PC-3 (cell line): ENCODE results near the gene ZNF19.

ENCODE experiments used
- EZH2phosphoT487 ChIP-seq: fragments of 300-600 bp; sonication (generic); IDR thresholded peaks from 2 replicates; pipeline ENCODE4 v1.6.1; 2018; ENCODE audit warnings: mild to moderate bottlenecking, antibody characterized with exemption, low read length, borderline replicate concordance
- TF ChIP-seq, protein P1 (sequence below): fragments of 300-600 bp; sonication (generic); conservative IDR thresholded peaks from 2 replicates; pipeline ENCODE4 v1.5.1; 2017; ENCODE audit warnings: antibody characterized with exemption, low read depth, mild to moderate bottlenecking, low read length

DNA sequence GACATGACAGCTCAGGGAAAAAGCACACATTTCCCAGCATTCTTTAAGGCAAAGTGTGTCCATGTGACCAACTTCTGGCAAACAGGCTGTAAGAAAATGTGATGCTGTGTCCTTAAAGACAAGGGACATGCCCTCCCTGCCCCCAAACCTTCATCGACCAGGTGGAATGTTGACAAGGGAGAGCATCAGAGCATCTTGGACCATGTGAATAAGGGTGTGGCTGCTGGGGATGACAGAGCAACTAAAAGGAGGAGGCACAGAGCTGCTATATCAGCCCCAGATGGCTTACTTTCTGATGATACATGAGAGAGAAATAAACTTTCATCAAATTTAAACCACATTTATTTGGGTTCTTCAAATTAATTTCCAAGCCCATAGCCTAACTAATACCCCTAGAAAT is 24.9 kb downstream of the ZNF19 start:
- TF ChIP-seq, protein P1, sequence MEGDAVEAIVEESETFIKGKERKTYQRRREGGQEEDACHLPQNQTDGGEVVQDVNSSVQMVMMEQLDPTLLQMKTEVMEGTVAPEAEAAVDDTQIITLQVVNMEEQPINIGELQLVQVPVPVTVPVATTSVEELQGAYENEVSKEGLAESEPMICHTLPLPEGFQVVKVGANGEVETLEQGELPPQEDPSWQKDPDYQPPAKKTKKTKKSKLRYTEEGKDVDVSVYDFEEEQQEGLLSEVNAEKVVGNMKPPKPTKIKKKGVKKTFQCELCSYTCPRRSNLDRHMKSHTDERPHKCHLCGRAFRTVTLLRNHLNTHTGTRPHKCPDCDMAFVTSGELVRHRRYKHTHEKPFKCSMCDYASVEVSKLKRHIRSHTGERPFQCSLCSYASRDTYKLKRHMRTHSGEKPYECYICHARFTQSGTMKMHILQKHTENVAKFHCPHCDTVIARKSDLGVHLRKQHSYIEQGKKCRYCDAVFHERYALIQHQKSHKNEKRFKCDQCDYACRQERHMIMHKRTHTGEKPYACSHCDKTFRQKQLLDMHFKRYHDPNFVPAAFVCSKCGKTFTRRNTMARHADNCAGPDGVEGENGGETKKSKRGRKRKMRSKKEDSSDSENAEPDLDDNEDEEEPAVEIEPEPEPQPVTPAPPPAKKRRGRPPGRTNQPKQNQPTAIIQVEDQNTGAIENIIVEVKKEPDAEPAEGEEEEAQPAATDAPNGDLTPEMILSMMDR = no peak
- TF ChIP-seq EZH2phosphoT487 = no peak
